GM12878 (cell line): Measurements from ENCODE around the gene CCDC12. TPM values are rescaled to one million over a fixed set of nuclear protein-coding genes. Genes with fewer than 3 reads are reported as not detected.

Experiments used
- ATAC-seq: fragments of 200-7000 bp; cut with Tn5 transposase; 3 replicates; pipeline ENCODE4 v1.9.1; 2020; ENCODE audit warnings: mild to moderate bottlenecking, moderate library complexity
- BruUV-seq: library from RNA; stranded (reverse); fragments of 400-500 nt; replicated peaks from 2 replicates; lab custom pipeline; 2021; lab: Mats Ljungman, UMichigan
- CTCF ChIA-PET: fragments of 300-600 bp; sonication (Branson Sonifier 250); formaldehyde crosslinking; extraction: SDS; loops from one replicate; lab custom pipeline; 2021; ENCODE audit warnings: inconsistent platforms; lab: Yijun Ruan, JAX
- POLR2A ChIA-PET: fragments of 350-600 bp; formaldehyde crosslinking; extraction: SDS; loops from one replicate; lab custom pipeline; 2021; ENCODE audit warnings: inconsistent platforms; lab: Charles Lee
- RAD21 ChIA-PET: fragments of 300-600 bp; sonication (Branson Sonifier 250); formaldehyde crosslinking; loops from one replicate; lab custom pipeline; 2023; ENCODE audit warnings: antibody characterized with exemption; ENCODE audit not compliant: unreplicated experiment; lab: Charles Lee
- SMC1A ChIA-PET: fragments of 300-600 bp; sonication (Branson Sonifier 250); formaldehyde crosslinking; loops from one replicate; lab custom pipeline; 2023; ENCODE audit not compliant: unreplicated experiment, uncharacterized antibody; lab: Charles Lee
- DNase-seq: peaks from one replicate; pipeline ENCODE4 v3.0.0-alpha.2; 2011; ENCODE audit warnings: low read depth, low spot score
- FAIRE-seq: peaks from 3 replicates; lab custom pipeline; 2011; peaks lifted over from hg19 to GRCh38; lab: Jason Lieb, UNC
- H2AFZ ChIP-seq: 2 replicates; pipeline ENCODE4 v1.6.0; 2011; ENCODE audit warnings: low read depth, low read length, control low read depth; ENCODE audit not compliant: control insufficient read depth
- H3K27ac ChIP-seq: 2 replicates; pipeline ENCODE4 v1.5.1; 2011; ENCODE audit warnings: control low read depth; ENCODE audit not compliant: control insufficient read depth, insufficient read depth
- H3K27me3 ChIP-seq, 2 experiments: replicated peaks in 1 of 2; 2 replicates each; pipeline versions ENCODE4 v1.6.0 to v1.6.1; 2011; ENCODE audit warnings: low read length in 1 of 2; ENCODE audit not compliant: control insufficient read depth in 2 of 2, insufficient read depth in 2 of 2
- H3K36me3 ChIP-seq, 2 experiments: 2 replicates each; pipeline ENCODE4 v1.5.1; 2011; ENCODE audit warnings: low read length in 1 of 2; ENCODE audit not compliant: control insufficient read depth in 2 of 2, insufficient read depth in 2 of 2
- H3K4me1 ChIP-seq: 2 replicates; pipeline ENCODE4 v1.6.1; 2011; ENCODE audit warnings: mild to moderate bottlenecking, low read length, moderate library complexity, mixed read lengths; ENCODE audit not compliant: control insufficient read depth, insufficient read depth
- H3K4me2 ChIP-seq: 2 replicates; pipeline ENCODE4 v1.6.0; 2011; ENCODE audit warnings: control low read depth; ENCODE audit not compliant: control insufficient read depth, insufficient read depth
- H3K4me3 ChIP-seq: fragments of 200-600 bp; sonication (generic); 2 replicates; pipeline ENCODE4 v1.5.1; 2016
- H3K79me2 ChIP-seq: 2 replicates; pipeline ENCODE4 v1.6.0; 2011; ENCODE audit warnings: low read length; ENCODE audit not compliant: control insufficient read depth, insufficient read depth
- H3K9ac ChIP-seq: 2 replicates; pipeline ENCODE4 v1.8.0; 2011; ENCODE audit warnings: low read length, control low read depth, mixed read lengths; ENCODE audit not compliant: control insufficient read depth, insufficient read depth
- H3K9me3 ChIP-seq: replicated peaks from 3 replicates; pipeline ENCODE4 v1.5.1; 2011; ENCODE audit warnings: mild to moderate bottlenecking, low read length; ENCODE audit not compliant: control insufficient read depth, insufficient read depth
- H4K20me1 ChIP-seq: 2 replicates; pipeline ENCODE4 v1.6.0; 2011; ENCODE audit not compliant: control insufficient read depth, insufficient read depth
- BACH1 ChIP-seq: fragments of 450-650 bp; IDR thresholded peaks from 2 replicates; pipeline ENCODE4 v1.6.1; 2017; ENCODE audit warnings: mild to moderate bottlenecking, borderline replicate concordance
- CHD1 ChIP-seq: IDR thresholded peaks from 2 replicates; pipeline ENCODE4 v1.6.1; 2012; ENCODE audit warnings: low read depth, low read length, improper control_type of control experiment
- CTCF ChIP-seq, 3 experiments: IDR thresholded peaks in 2 of 3; conservative IDR thresholded peaks in 1 of 3; 2 replicates each; pipeline ENCODE4 v1.5.1; 2011; ENCODE audit warnings: low read depth in 3 of 3, low read length in 3 of 3, mild to moderate bottlenecking in 3 of 3, control low read depth in 2 of 3, moderate library complexity in 2 of 3, inconsistent platforms in 1 of 3, mixed read lengths in 1 of 3; ENCODE audit not compliant: control insufficient read depth in 2 of 3, insufficient read depth in 1 of 3; ENCODE audit errors: extremely low read depth in 1 of 3
- E4F1 ChIP-seq: fragments of 450-650 bp; IDR thresholded peaks from 2 replicates; pipeline ENCODE4 v1.6.1; 2018; ENCODE audit warnings: borderline replicate concordance, mild to moderate bottlenecking; ENCODE audit not compliant: partially characterized antibody
- EGR1 ChIP-seq, 2 experiments: IDR thresholded peaks; 1 replicate in 1 of 2; 2 replicates in 1 of 2; pipeline ENCODE4 v1.6.1; 2011 to 2012; ENCODE audit warnings: low read depth in 2 of 2, low read length in 2 of 2, borderline replicate concordance in 1 of 2, mild to moderate bottlenecking in 1 of 2, moderate library complexity in 1 of 2
- ETV6 ChIP-seq, 2 experiments: fragments of 450-650 bp in 1 of 2; IDR thresholded peaks in 1 of 2; conservative IDR thresholded peaks in 1 of 2; 2 replicates each; pipeline ENCODE4 v1.6.1; 2014; ENCODE audit warnings: antibody characterized with exemption in 1 of 2, borderline replicate concordance in 1 of 2, low read depth in 1 of 2, mild to moderate bottlenecking in 1 of 2, moderate library complexity in 1 of 2
- MTA3 ChIP-seq: IDR thresholded peaks from 2 replicates; pipeline ENCODE4 v1.6.1; 2012; ENCODE audit warnings: low read length, inconsistent platforms, borderline replicate concordance
- MYB ChIP-seq: fragments of 150-350 bp; IDR thresholded peaks from 2 replicates; pipeline ENCODE4 v1.6.1; 2014; ENCODE audit warnings: mild to moderate bottlenecking, low read depth, low read length, borderline replicate concordance
- RCOR1 ChIP-seq: conservative IDR thresholded peaks from 2 replicates; pipeline ENCODE4 v1.6.1; 2012; ENCODE audit warnings: low read depth, low read length, improper control_type of control experiment
- SIN3A ChIP-seq: IDR thresholded peaks from 2 replicates; pipeline ENCODE4 v1.6.1; 2012; ENCODE audit warnings: low read depth, low read length, improper control_type of control experiment
- SRF ChIP-seq, 2 experiments: IDR thresholded peaks; 2 replicates each; pipeline ENCODE4 v1.6.1; 2011; ENCODE audit warnings: low read depth in 2 of 2, low read length in 2 of 2, mild to moderate bottlenecking in 1 of 2, moderate library complexity in 1 of 2
- USF1 ChIP-seq: IDR thresholded peaks from 2 replicates; pipeline ENCODE4 v1.6.1; 2011; ENCODE audit warnings: borderline replicate concordance, low read depth, mild to moderate bottlenecking, moderate library complexity, mixed read lengths, low read length; ENCODE audit not compliant: insufficient read depth; ENCODE audit errors: extremely low read length
- WGBS: methylation state at CpG from one replicate; pipeline ENCODE4 v1.1.6; 2016; ENCODE audit warnings: low lambda C conversion rate; ENCODE audit not compliant: insufficient replicate concordance, insufficient coverage; ENCODE audit errors: missing lambda C conversion rate; 5-methylcytosine and 5-hydroxymethylcytosine counted together
- in situ Hi-C: fragments of 300-500 bp; cut with MboI; formaldehyde crosslinking; loops from 9 replicates; pipeline ENCODE4 v1.14.3; 2018; ENCODE audit warnings: mixed read lengths
- intact Hi-C: fragments of 100-400 bp; cut with micrococcal nuclease; formaldehyde crosslinking; loops from one replicate; pipeline ENCODE4 v1.14.2; 2022; ENCODE audit not compliant: unreplicated experiment
- polyA plus RNA-seq, 11 experiments: library from polyadenylated mRNA; depleted of rRNA in 4 of 11; unstranded in 6 of 11; stranded (reverse) in 5 of 11; fragments of >200 nt; fragmentation: Nextera tagmentation in 4 of 11; fragmentation: Illumina TruSeq in 1 of 11; extraction: Ambion mirVana in 4 of 11; extraction: Trizol in 1 of 11; gene quantifications; 1 replicate in 1 of 11; 2 replicates in 10 of 11; pipeline versions ENCODE4 v1.2.1 to v1.2.3, GENCODE V29; 2011 to 2016; ENCODE audit warnings: inconsistent platforms in 2 of 11, missing spikeins in 2 of 11, low read depth in 1 of 11
- total RNA-seq, 4 experiments: library from RNA; depleted of rRNA in 3 of 4; stranded (reverse); fragments of >200 nt in 3 of 4; fragmentation: Illumina TruSeq in 1 of 4; extraction: Trizol in 1 of 4; gene quantifications; 2 replicates each; pipeline versions ENCODE4 v1.2.1 to v1.2.3, GENCODE V29; 2013 to 2021

The CCDC12 gene
- total and polyA plus RNA-seq, 10 of the 15 experiments (the other 5 are each of a cell fraction or from before 2014, with no cell fraction given) = 9.2 to 91.4 (median 61.3) TPM

- CTCF ChIA-PET = interaction anchor here (0.9 to 1.5 kb wide), 3 partner anchors 10 to 58 kb away, joined by 3 read pairs; no protein-coding TSS in a partner anchor
- no peak for TF ChIP-seq ETV6 (conservative IDR thresholded peaks at IDR 0.05 in 1 of 2, IDR thresholded peaks at IDR 0.05 in 1 of 2; ENCODE audit: borderline replicate concordance in 1 of 2, low read depth in 1 of 2)
- no peak for TF ChIP-seq RCOR1
- no peak for TF ChIP-seq BACH1
- TF ChIP-seq CHD1 = no peak
- no peak for TF ChIP-seq MYB
- TF ChIP-seq EGR1 (IDR thresholded peaks at IDR 0.05; ENCODE audit: borderline replicate concordance in 1 of 2, low read depth in 2 of 2, low read length in 2 of 2) = no peak
- no peak for TF ChIP-seq SRF (IDR thresholded peaks at IDR 0.05; ENCODE audit: low read depth in 2 of 2, low read length in 2 of 2)
- TF ChIP-seq MTA3 = no peak
- TF ChIP-seq CTCF (IDR thresholded peaks at IDR 0.05 in 2 of 3, conservative IDR thresholded peaks at IDR 0.05 in 1 of 3; ENCODE audit: control insufficient read depth in 2 of 3, extremely low read depth in 1 of 3, insufficient read depth in 1 of 3, low read depth in 3 of 3, low read length in 3 of 3) = no peak
- TF ChIP-seq USF1 = no peak
- no peak for TF ChIP-seq SIN3A
- no peak for TF ChIP-seq E4F1
- FAIRE-seq (no peak), DNase-seq (no peak), ATAC-seq (no peak)
- no peaks in the 10 kb centered on the region for H4K20me1 ChIP-seq
- POLR2A ChIA-PET = interaction anchor here (0.7 to 2.6 kb wide), 8 partner anchors 10 to 52 kb away, joined by 3 to 10 read pairs (median 6); no protein-coding TSS in a partner anchor
- in situ Hi-C loops = no loop called here
- WGBS = 92% methylated on average over 5 of the region's 5 CpGs
- no peak overlapping the region for H3K9ac ChIP-seq
- peaks cover 29% of the 10 kb centered on the region for H3K4me1 ChIP-seq
- H3K9me3 ChIP-seq = no peaks in the 10 kb centered on the region
- H3K27me3 ChIP-seq = no peaks in the 10 kb centered on the region
- peak overlapping the region; percentile 44; the same call in 1 of the 2 replicates for H3K4me2 ChIP-seq
- no peak overlapping the region for H3K4me3 ChIP-seq
- no peak overlapping the region for H3K27ac ChIP-seq
- no peak overlapping the region for H2AFZ ChIP-seq
- intact Hi-C loops = no loop called here
- SMC1A ChIA-PET = interaction anchor here (0.6 to 9.6 kb wide), 7 partner anchors 10 to 647 kb away, joined by 3 to 126 read pairs (median 4); no protein-coding TSS in a partner anchor
- RAD21 ChIA-PET = interaction anchor here (1.1 to 2.7 kb wide), 4 partner anchors 9 to 47 kb away, joined by 3 to 18 read pairs (median 3); no protein-coding TSS in a partner anchor
- H3K36me3 ChIP-seq = no peaks in the 10 kb centered on the region
- no TSS peak for BruUV-seq
- H3K79me2 ChIP-seq = peaks cover 71% of the 10 kb centered on the region
Measured at GRCh38 chr3:46977811-46978195, 1.3 kb upstream of the CCDC12 start.
